ENCODE measurements around the gene NCMAP.

Gene NCMAP

GRCh38 chr1:24656046-24656445 is 100.2 kb downstream of the NCMAP start:
- in situ Hi-C loops (cut with HindIII; ENCODE audit: low sequenced_read_pairs), result loop anchor here (25.0 kb wide), 2 partner anchors 431 to 556 kb away; no protein-coding TSS in a partner anchor

- in situ Hi-C loops (cut with HindIII; ENCODE audit: low sequenced_read_pairs), result loop anchor here (25.0 kb wide), 2 partner anchors 430 to 555 kb away; no protein-coding TSS in a partner anchor
Observed at GRCh38 chr1:24657781-24658180, 101.9 kb downstream of the NCMAP start.
